GM18907 (cell line): ENCODE measurements around the gene RAPGEF4.

ENCODE experiments used
- ATAC-seq: cut with Tn5 transposase; IDR thresholded peaks from one replicate; pipeline ENCODE4 v1.9.1; 2021; ENCODE audit warnings: mild to moderate bottlenecking, moderate library complexity; ENCODE audit not compliant: unreplicated experiment

RAPGEF4 gene

GRCh38 chr2:172735582-172736423 lies at the start of gene RAPGEF4:
Gene RAPGEF4, plus strand, starts transcription at chr2:172735845. Its CDS starts 139 bp downstream, at chr2:172735984.
- ATAC-seq = no peak

- no peak for ATAC-seq
Measured at GRCh38 chr2:172693037-172693436, 42.6 kb upstream of the RAPGEF4 start.

- ATAC-seq = no peak
Measured at GRCh38 chr2:172693529-172694455, 41.9 kb upstream of the RAPGEF4 start.

DNA sequence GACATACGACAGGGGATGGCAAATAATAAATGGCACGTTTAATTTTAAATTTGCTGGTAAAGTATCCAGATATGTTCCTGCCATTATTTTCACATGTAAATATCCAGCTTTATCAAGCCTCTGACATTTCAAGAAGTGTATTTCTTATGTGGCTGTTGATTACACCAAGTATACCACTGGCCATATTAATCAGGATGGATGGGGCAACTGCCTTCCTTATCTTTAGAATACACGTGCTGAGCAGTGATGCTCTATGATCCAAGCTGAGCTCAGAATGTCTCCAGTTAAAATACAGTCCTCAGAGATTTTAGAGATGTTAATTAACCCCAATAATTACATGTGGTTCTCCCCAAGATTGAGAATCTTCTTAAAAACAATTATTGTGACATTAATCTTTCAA lies 38.3 kb upstream of the RAPGEF4 start:
- ATAC-seq = no peak

- peak; percentile 93 for ATAC-seq
Measured at GRCh38 chr2:172698041-172698863, 37.4 kb upstream of the RAPGEF4 start.

GRCh38 chr2:172701250-172701649 lies 34.4 kb upstream of the RAPGEF4 start:
- ATAC-seq = no peak

DNA sequence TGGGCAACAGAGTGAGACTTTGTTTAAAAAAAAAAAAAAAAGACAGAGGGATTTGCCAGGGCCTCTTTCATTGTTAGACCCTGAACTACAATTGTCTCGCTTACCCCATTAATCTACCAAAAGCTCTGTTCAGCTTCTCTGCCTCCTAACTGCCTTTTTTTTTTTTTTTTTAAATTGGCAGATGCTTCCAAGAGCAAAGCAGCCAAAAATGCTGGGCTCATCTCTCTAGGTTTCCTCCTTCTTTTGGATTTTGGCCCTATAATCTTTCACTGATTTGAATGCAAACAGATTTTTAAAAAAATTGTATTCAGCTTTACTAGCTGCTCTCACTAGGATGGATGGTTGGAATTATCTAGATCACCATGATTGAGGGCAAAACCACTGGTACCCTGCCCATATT lies 33.2 kb upstream of the RAPGEF4 start:
- ATAC-seq = no peak

GRCh38 chr2:172704072-172704936 lies 31.3 kb upstream of the RAPGEF4 start:
- no peak for ATAC-seq

- no peak for ATAC-seq
Measured at GRCh38 chr2:172705352-172705751, 30.3 kb upstream of the RAPGEF4 start.

GRCh38 chr2:172708247-172708646 lies 27.4 kb upstream of the RAPGEF4 start:
- ATAC-seq = no peak

DNA sequence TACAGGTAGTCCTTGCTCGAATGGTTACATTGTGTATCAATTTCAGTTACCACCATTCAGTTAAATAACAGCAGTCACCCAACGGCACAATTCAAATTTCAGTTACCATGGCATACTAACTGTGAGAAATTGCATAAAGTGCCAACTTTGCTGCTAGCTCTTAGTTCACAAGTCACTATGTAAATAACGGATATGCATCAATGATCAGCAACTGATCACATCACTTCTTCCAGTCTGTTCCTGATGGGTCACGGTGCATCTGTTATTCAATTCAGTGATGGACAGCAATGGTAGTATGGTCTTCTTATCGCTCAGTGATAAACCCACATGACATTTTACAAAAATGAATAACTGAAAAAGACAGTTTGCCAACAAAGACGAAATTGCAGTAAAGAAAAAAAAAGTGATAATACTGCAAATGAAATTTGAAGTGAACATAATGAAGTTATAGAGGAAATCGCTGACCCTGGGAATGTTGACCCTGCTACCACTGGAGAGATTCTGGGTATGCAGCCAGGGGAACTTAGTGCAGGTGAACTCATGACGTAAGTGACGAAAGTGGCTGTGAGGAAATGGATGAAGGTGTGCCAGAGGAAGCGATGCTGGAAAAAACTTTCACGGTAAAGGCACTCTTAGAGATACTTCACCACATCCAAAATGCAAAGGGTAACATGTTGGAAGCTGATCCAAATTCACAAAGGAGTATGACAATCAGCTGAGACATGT lies 25.9 kb upstream of the RAPGEF4 start:
- ATAC-seq = no peak

DNA sequence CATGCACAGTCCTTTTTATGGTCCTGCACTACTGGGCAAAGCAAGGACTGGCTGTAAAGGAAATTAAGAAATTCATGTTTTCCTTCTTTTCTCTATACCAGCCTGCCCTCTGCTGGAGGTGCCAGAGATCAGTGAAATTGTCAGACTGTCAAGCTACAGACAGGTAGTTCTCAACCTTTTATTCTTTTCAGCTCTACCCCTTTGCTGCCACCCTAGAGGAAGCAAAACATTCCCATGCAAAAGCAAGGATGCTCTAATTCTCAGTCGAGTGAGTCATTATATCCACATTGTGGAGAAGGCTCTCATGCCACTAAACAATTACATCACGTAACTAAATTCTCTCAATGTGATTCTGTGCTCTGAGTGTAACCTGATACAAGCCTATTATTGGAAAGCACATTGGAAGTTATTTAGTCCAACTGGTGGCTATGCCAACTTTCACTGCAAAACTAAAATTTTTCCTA lies 25.0 kb upstream of the RAPGEF4 start:
- no peak for ATAC-seq

GRCh38 chr2:172711110-172711509 lies 24.5 kb upstream of the RAPGEF4 start:
- ATAC-seq = no peak

- no peak for ATAC-seq
Measured at GRCh38 chr2:172712251-172712650, 23.4 kb upstream of the RAPGEF4 start.

DNA sequence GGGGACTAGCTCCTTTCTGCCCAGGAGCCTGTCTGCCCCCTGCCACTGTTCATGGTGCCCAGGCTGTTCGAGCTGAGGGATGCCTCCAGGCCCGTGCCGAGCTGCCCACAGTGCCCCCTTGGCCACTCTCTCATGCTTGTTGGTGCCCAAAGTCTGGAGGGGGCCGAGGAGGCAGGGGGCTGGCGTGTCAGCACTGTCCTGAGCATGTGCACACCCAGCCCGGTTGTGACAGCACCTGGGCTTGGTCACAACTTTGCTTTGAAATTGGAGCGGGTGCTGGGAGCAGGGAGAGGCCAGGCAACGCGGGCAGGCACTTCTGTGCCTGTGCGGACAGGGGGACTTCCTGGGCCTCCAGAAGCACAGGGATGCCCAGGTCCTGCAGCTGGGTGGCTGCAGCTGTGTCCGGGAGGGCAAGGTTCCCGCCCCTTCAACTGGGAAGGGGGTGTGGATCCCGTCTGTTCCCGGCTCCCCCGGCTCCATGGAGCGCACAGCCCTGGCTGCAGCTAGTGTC lies 22.2 kb upstream of the RAPGEF4 start:
- no peak for ATAC-seq

DNA sequence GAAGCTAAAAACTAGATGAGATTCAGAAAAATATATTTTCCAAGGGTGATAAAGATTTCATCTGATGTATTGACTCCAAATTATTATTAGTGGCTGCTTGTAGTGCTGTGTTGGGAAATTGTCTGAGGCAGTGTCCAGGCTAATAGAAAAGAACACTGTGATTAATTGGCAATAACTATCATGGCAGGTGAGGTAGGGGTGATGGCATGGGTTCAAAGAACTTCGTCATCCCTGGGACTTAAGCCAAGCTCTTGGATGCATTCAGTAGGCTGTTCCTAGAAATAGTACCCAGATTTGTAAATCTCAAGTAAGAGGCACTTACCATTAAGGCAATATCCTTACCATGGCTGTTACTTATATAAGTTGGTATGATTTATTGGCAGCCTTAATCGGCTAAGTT lies 13.2 kb upstream of the RAPGEF4 start:
- no peak for ATAC-seq

DNA sequence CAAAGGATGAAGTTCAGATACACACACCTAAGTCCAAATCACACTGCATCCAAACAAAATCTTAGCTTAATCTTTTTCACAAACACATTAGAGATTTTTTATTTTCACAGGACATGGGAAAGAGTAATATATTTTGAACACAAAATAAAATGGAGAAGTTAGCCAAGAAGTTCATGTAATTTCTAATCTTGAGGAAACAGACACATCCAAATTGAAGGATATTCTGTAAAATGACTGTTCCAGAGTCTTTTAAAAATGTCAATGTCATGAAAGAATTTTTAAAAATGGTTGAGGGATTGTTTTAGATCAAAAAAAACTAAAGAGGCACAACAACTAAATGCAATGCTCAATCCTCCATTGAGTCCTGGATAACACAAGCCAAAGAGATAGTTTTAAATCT lies 12.4 kb upstream of the RAPGEF4 start:
- ATAC-seq = no peak

GRCh38 chr2:172724724-172725123 lies 10.9 kb upstream of the RAPGEF4 start:
- no peak for ATAC-seq

DNA sequence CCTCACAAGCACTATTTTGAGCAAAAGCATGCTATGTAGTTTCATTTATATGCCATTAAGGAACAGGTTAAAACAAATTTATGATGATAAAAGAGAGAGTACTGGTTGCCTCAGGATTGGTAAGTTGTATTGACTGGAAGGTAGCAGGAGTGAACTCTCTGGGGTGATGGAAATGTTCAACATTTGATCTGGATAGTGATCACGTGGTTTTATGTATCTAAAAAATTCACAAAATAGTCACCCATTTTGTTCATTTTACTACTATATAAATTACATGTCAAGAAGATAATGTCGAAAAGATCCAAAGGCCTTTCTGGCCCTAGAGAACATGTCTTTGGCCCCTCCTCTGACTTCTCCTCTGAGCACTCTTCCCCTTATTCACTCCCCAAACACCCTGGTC lies 10.4 kb upstream of the RAPGEF4 start:
- ATAC-seq = no peak
